ENCODE data around the gene SOS1.
A peak's percentile ranks its signal among the peaks of the same experiment; 100 is the strongest.
"Not testable (repeated sequence)": the region's sequence is repeated elsewhere in the genome, so short reads cannot be mapped to it uniquely, and the experiment has no call there.

The SOS1 gene

GRCh38 chr2:39068299-39069135 lies 52.3 kb downstream of the SOS1 start:
- no peaks in the 10 kb centered on the region for H3K9me3 ChIP-seq (ENCODE audit: control insufficient read depth, insufficient read depth, low read length)
- peaks cover 20% of the 10 kb centered on the region for H3K4me1 ChIP-seq (ENCODE audit: control insufficient read depth, insufficient read depth, low read length)
- peaks cover 20% of the 10 kb centered on the region for H3K36me3 ChIP-seq (ENCODE audit: control insufficient read depth, insufficient read depth, low read length)
- H3K27me3 ChIP-seq (ENCODE audit: control insufficient read depth, insufficient read depth, low read length) = no peaks in the 10 kb centered on the region
- no peak overlapping the region for H3K9ac ChIP-seq (ENCODE audit: low read depth, low read length)
- H3K4me3 ChIP-seq (ENCODE audit: low read depth, low read length) = no peak overlapping the region
- H3K27ac ChIP-seq (ENCODE audit: low read depth, low read length) = no peak overlapping the region

GRCh38 chr2:39065616-39066015 lies 55.2 kb downstream of the SOS1 start:
- Histone ChIP-seq H3K4me1 (ENCODE audit: control insufficient read depth, insufficient read depth, low read length) (no peaks in the 10 kb centered on the region), H3K9me3 (ENCODE audit: control insufficient read depth, insufficient read depth, low read length) (no peaks in the 10 kb centered on the region), H3K36me3 (ENCODE audit: control insufficient read depth, insufficient read depth, low read length) (peaks cover 20% of the 10 kb centered on the region), H3K4me3 (ENCODE audit: low read depth, low read length) (no peak overlapping the region), H3K27ac (ENCODE audit: low read depth, low read length) (no peak overlapping the region), H3K27me3 (ENCODE audit: control insufficient read depth, insufficient read depth, low read length) (no peaks in the 10 kb centered on the region), H3K9ac (ENCODE audit: low read depth, low read length) (no peak overlapping the region)

GRCh38 chr2:39062320-39062719 lies 58.5 kb downstream of the SOS1 start:
- no peaks in the 10 kb centered on the region for H3K27me3 ChIP-seq (ENCODE audit: control insufficient read depth, insufficient read depth, low read length)
- no peak overlapping the region for H3K4me3 ChIP-seq (ENCODE audit: low read depth, low read length)
- H3K36me3 ChIP-seq (ENCODE audit: control insufficient read depth, insufficient read depth, low read length) = peaks cover 20% of the 10 kb centered on the region
- peaks cover 13% of the 10 kb centered on the region for H3K4me1 ChIP-seq (ENCODE audit: control insufficient read depth, insufficient read depth, low read length)
- no peak overlapping the region for H3K27ac ChIP-seq (ENCODE audit: low read depth, low read length)
- no peaks in the 10 kb centered on the region for H3K9me3 ChIP-seq (ENCODE audit: control insufficient read depth, insufficient read depth, low read length)
- H3K9ac ChIP-seq (ENCODE audit: low read depth, low read length) = no peak overlapping the region

- H3K9me3 ChIP-seq (ENCODE audit: control insufficient read depth, insufficient read depth, low read length) = no peaks in the 10 kb centered on the region
- H3K36me3 ChIP-seq (ENCODE audit: control insufficient read depth, insufficient read depth, low read length) = peaks cover 12% of the 10 kb centered on the region
- no peaks in the 10 kb centered on the region for H3K27me3 ChIP-seq (ENCODE audit: control insufficient read depth, insufficient read depth, low read length)
- H3K9ac ChIP-seq (ENCODE audit: low read depth, low read length) = no peak overlapping the region
- H3K4me3 ChIP-seq (ENCODE audit: low read depth, low read length) = no peak overlapping the region
- peaks cover 13% of the 10 kb centered on the region for H3K4me1 ChIP-seq (ENCODE audit: control insufficient read depth, insufficient read depth, low read length)
- no peak overlapping the region for H3K27ac ChIP-seq (ENCODE audit: low read depth, low read length)
These were observed 59.6 kb downstream of the SOS1 start for GRCh38 chr2:39061280-39061679.

- Histone ChIP-seq H3K4me3 (ENCODE audit: low read depth, low read length) (no peak overlapping the region), H3K27me3 (ENCODE audit: control insufficient read depth, insufficient read depth, low read length) (no peaks in the 10 kb centered on the region), H3K27ac (ENCODE audit: low read depth, low read length) (peak overlapping the region; percentile 34), H3K36me3 (ENCODE audit: control insufficient read depth, insufficient read depth, low read length) (peaks cover 13% of the 10 kb centered on the region), H3K9me3 (ENCODE audit: control insufficient read depth, insufficient read depth, low read length) (no peaks in the 10 kb centered on the region), H3K9ac (ENCODE audit: low read depth, low read length) (no peak overlapping the region), H3K4me1 (ENCODE audit: control insufficient read depth, insufficient read depth, low read length) (peaks cover 13% of the 10 kb centered on the region)
These were observed 61.4 kb downstream of the SOS1 start for GRCh38 chr2:39059366-39059952.

GRCh38 chr2:39058101-39058500 lies 62.8 kb downstream of the SOS1 start:
- H3K36me3 ChIP-seq (ENCODE audit: control insufficient read depth, insufficient read depth, low read length) = peaks cover 25% of the 10 kb centered on the region
- H3K9ac ChIP-seq (ENCODE audit: low read depth, low read length) = no peak overlapping the region
- H3K27me3 ChIP-seq (ENCODE audit: control insufficient read depth, insufficient read depth, low read length) = no peaks in the 10 kb centered on the region
- H3K27ac ChIP-seq (ENCODE audit: low read depth, low read length) = no peak overlapping the region
- no peak overlapping the region for H3K4me3 ChIP-seq (ENCODE audit: low read depth, low read length)
- no peaks in the 10 kb centered on the region for H3K9me3 ChIP-seq (ENCODE audit: control insufficient read depth, insufficient read depth, low read length)
- H3K4me1 ChIP-seq (ENCODE audit: control insufficient read depth, insufficient read depth, low read length) = peaks cover 13% of the 10 kb centered on the region

GRCh38 chr2:39052665-39053064 lies 68.2 kb downstream of the SOS1 start:
- peaks cover 53% of the 10 kb centered on the region for H3K36me3 ChIP-seq (ENCODE audit: control insufficient read depth, insufficient read depth, low read length)
- H3K27me3 ChIP-seq (ENCODE audit: control insufficient read depth, insufficient read depth, low read length); H3K27ac ChIP-seq (ENCODE audit: low read depth, low read length); H3K4me1 ChIP-seq (ENCODE audit: control insufficient read depth, insufficient read depth, low read length); H3K4me3 ChIP-seq (ENCODE audit: low read depth, low read length); H3K9me3 ChIP-seq (ENCODE audit: control insufficient read depth, insufficient read depth, low read length); H3K9ac ChIP-seq (ENCODE audit: low read depth, low read length): not testable (repeated sequence)

GRCh38 chr2:39050109-39050508 lies 70.7 kb downstream of the SOS1 start:
- Histone ChIP-seq H3K36me3 (ENCODE audit: control insufficient read depth, insufficient read depth, low read length) (peaks cover 46% of the 10 kb centered on the region), H3K9me3 (ENCODE audit: control insufficient read depth, insufficient read depth, low read length) (no peaks in the 10 kb centered on the region), H3K9ac (ENCODE audit: low read depth, low read length) (no peak overlapping the region)

GRCh38 chr2:39039072-39039471 lies 81.8 kb downstream of the SOS1 start:
- H3K36me3 ChIP-seq (ENCODE audit: control insufficient read depth, insufficient read depth, low read length) = no peaks in the 10 kb centered on the region; the same call in 1 of the 2 replicates

More at GRCh38 chr2:39050109-39050508, 70.7 kb downstream of the SOS1 start:
- H3K4me1 ChIP-seq (ENCODE audit: control insufficient read depth, insufficient read depth, low read length) = peaks cover 8% of the 10 kb centered on the region; the same call in 1 of the 2 replicates
- H3K27me3 ChIP-seq (ENCODE audit: control insufficient read depth, insufficient read depth, low read length) = no peaks in the 10 kb centered on the region
- no peak overlapping the region for H3K27ac ChIP-seq (ENCODE audit: low read depth, low read length)
- H3K4me3 ChIP-seq (ENCODE audit: low read depth, low read length) = no peak overlapping the region

GRCh38 chr2:39033980-39034379 lies 86.9 kb downstream of the SOS1 start:
- H3K9me3 ChIP-seq (ENCODE audit: control insufficient read depth, insufficient read depth, low read length) = no peaks in the 10 kb centered on the region
- H3K9ac ChIP-seq (ENCODE audit: low read depth, low read length) = no peak overlapping the region
- H3K27me3 ChIP-seq (ENCODE audit: control insufficient read depth, insufficient read depth, low read length) = no peaks in the 10 kb centered on the region
- H3K27ac ChIP-seq (ENCODE audit: low read depth, low read length) = no peak overlapping the region
- H3K36me3 ChIP-seq (ENCODE audit: control insufficient read depth, insufficient read depth, low read length) = peaks cover 27% of the 10 kb centered on the region
- H3K4me3 ChIP-seq (ENCODE audit: low read depth, low read length) = no peak overlapping the region
- H3K4me1 ChIP-seq (ENCODE audit: control insufficient read depth, insufficient read depth, low read length) = no peaks in the 10 kb centered on the region

More at GRCh38 chr2:39039072-39039471, 81.8 kb downstream of the SOS1 start:
- H3K9me3 ChIP-seq (ENCODE audit: control insufficient read depth, insufficient read depth, low read length) = no peaks in the 10 kb centered on the region
- H3K27ac ChIP-seq (ENCODE audit: low read depth, low read length) = no peak overlapping the region
- H3K27me3 ChIP-seq (ENCODE audit: control insufficient read depth, insufficient read depth, low read length) = no peaks in the 10 kb centered on the region
- no peak overlapping the region for H3K4me3 ChIP-seq (ENCODE audit: low read depth, low read length)
- no peaks in the 10 kb centered on the region for H3K4me1 ChIP-seq (ENCODE audit: control insufficient read depth, insufficient read depth, low read length)
- H3K9ac ChIP-seq (ENCODE audit: low read depth, low read length) = no peak overlapping the region

- Histone ChIP-seq H3K9me3 (ENCODE audit: control insufficient read depth, insufficient read depth, low read length) (no peaks in the 10 kb centered on the region), H3K9ac (ENCODE audit: low read depth, low read length) (no peak overlapping the region), H3K27ac (ENCODE audit: low read depth, low read length) (no peak overlapping the region), H3K4me3 (ENCODE audit: low read depth, low read length) (no peak overlapping the region), H3K27me3 (ENCODE audit: control insufficient read depth, insufficient read depth, low read length) (no peaks in the 10 kb centered on the region), H3K4me1 (ENCODE audit: control insufficient read depth, insufficient read depth, low read length) (peaks cover 20% of the 10 kb centered on the region), H3K36me3 (ENCODE audit: control insufficient read depth, insufficient read depth, low read length) (peaks cover 33% of the 10 kb centered on the region)
These were observed 93.4 kb downstream of the SOS1 start for GRCh38 chr2:39027421-39027820.
